ENCODE data around the gene NUP50. TPM values are rescaled to one million over a fixed set of nuclear protein-coding genes. Genes with fewer than 3 reads are reported as not detected.
"Not testable (repeated sequence)": the region's sequence is repeated elsewhere in the genome, so short reads cannot be mapped to it uniquely, and the experiment has no call there.

The NUP50 gene
- polyA plus RNA-seq, 1 donor, result 40.8 TPM

DNA sequence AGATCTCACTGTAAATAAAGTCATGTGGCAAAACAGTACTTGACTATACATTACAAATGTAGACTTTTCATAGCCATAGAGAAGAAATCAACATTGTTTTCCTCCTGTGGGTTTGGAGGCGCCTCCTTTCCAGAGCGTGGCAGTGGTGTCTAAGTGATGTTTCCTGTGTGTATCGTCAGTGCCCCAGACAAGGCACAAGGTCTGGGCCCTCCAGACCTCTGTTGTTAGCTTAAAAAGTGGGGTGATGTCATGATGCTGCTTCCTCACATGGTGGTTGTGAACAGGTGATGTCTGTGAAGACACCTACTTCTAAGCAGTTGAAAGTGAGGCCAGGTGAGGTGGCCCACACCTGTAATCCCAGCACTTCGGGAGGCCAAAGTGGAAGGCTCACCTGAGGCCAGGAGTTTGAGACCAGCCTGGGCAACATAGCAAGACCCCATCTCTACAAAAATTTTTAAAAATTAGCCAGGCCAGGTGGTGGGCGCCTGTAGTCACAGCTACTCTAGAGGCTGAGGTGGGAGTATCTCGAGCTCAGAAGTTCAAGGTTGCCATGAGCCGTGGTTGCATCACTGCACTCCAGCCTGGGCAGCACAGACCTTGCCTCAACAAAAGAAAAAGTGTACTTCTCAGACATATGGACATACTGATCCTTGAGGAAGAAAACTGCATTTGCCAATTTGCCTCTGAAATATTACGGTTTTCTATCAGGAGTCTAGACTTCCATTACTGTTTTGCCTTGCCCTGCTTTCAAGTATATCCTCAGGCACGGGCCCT lies 15.7 kb downstream of the NUP50 start:
- Histone ChIP-seq H3K4me3 (ENCODE audit: low read length) (no peak overlapping the region), H3K9me3 (ENCODE audit: control insufficient read depth, low read depth, low read length) (no peaks in the 10 kb centered on the region), H3K27ac (ENCODE audit: low read length) (no peak overlapping the region), H3K36me3 (ENCODE audit: control insufficient read depth, insufficient read depth, low read length) (peaks cover 63% of the 10 kb centered on the region), H3K27me3 (ENCODE audit: control insufficient read depth, insufficient read depth, low read length) (no peaks in the 10 kb centered on the region), H3K4me1 (ENCODE audit: control insufficient read depth, insufficient read depth, low read length) (no peaks in the 10 kb centered on the region)
- WGBS (ENCODE audit: insufficient coverage, low lambda C conversion rate), result 100% methylated on average over 1 of the region's 9 CpGs
- no peak for DNase-seq

DNA sequence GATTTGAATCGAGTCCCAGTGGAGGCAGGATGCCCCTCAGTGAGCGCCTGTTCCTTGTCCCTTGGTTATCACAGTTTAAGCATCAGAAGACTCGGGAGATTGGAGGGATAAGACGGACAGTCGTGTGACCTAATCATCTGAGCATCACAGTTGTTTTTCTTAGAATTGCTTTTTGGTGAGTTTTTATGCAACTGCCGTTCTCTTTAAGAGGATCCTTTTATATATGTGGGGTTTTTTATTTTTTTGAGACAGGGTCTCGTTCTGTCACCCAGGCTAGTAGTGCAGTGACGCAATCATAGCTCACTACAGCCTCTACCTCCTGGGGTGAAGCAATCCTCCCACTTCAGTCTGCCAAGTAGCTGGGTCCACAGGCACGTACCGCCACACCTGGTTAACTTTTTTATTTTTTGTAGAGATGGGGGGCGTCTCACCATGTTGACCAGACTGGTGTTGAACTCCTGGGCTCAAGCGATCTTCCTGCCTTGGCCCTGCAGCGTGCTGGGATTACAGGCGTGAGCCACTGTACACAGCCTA lies 16.5 kb downstream of the NUP50 start:
- Histone ChIP-seq H3K4me1 (ENCODE audit: control insufficient read depth, insufficient read depth, low read length) (no peaks in the 10 kb centered on the region), H3K36me3 (ENCODE audit: control insufficient read depth, insufficient read depth, low read length) (peaks cover 63% of the 10 kb centered on the region), H3K27ac (ENCODE audit: low read length) (no peak overlapping the region), H3K9me3 (ENCODE audit: control insufficient read depth, low read depth, low read length) (no peaks in the 10 kb centered on the region), H3K27me3 (ENCODE audit: control insufficient read depth, insufficient read depth, low read length) (no peaks in the 10 kb centered on the region), H3K4me3 (ENCODE audit: low read length) (no peak overlapping the region)
- 60% methylated on average over 1 of the region's 14 CpGs for WGBS (ENCODE audit: insufficient coverage, low lambda C conversion rate)
- DNase-seq, result no peak

DNA sequence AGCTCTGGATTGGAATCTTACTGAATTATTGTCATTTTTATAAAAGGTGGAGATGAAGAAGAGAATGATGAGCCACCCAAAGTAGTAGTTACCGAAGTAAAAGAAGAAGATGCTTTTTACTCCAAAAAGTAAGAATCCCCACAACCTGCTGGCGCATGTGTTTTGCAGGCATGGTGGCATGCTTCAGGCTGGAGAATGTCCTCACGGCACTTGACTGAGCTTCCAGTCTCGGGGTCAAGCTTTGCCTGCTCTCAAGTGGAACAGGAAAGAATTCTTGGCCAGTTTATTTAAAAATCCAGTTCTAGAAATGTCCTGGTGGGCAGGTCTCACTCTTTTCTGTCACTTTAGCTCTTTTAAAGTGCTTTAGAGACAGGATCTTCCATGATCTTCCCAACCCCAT lies 17.5 kb downstream of the NUP50 start:
- no peaks in the 10 kb centered on the region for H3K9me3 ChIP-seq (ENCODE audit: control insufficient read depth, low read depth, low read length)
- DNase-seq, result no peak
- no peak overlapping the region for H3K27ac ChIP-seq (ENCODE audit: low read length)
- H3K27me3 ChIP-seq (ENCODE audit: control insufficient read depth, insufficient read depth, low read length), result no peaks in the 10 kb centered on the region
- WGBS (ENCODE audit: insufficient coverage, low lambda C conversion rate), result no CpG with 5 or more reads among the region's 4 CpGs
- no peak overlapping the region for H3K4me3 ChIP-seq (ENCODE audit: low read length)
- H3K4me1 ChIP-seq (ENCODE audit: control insufficient read depth, insufficient read depth, low read length), result no peaks in the 10 kb centered on the region
- peaks cover 63% of the 10 kb centered on the region for H3K36me3 ChIP-seq (ENCODE audit: control insufficient read depth, insufficient read depth, low read length)

GRCh38 chr22:45181766-45182165 lies 18.0 kb downstream of the NUP50 start:
- H3K27ac ChIP-seq (ENCODE audit: low read length), result no peak overlapping the region
- no peaks in the 10 kb centered on the region for H3K9me3 ChIP-seq (ENCODE audit: control insufficient read depth, low read depth, low read length)
- DNase-seq, result no peak
- peaks cover 61% of the 10 kb centered on the region for H3K36me3 ChIP-seq (ENCODE audit: control insufficient read depth, insufficient read depth, low read length)
- WGBS (ENCODE audit: insufficient coverage, low lambda C conversion rate), result 100% methylated on average over 2 of the region's 2 CpGs
- H3K4me1 ChIP-seq (ENCODE audit: control insufficient read depth, insufficient read depth, low read length), result no peaks in the 10 kb centered on the region
- no peak overlapping the region for H3K4me3 ChIP-seq (ENCODE audit: low read length)
- no peaks in the 10 kb centered on the region for H3K27me3 ChIP-seq (ENCODE audit: control insufficient read depth, insufficient read depth, low read length)

GRCh38 chr22:45183974-45184373 lies 20.2 kb downstream of the NUP50 start:
- 100% methylated on average over 1 of the region's 13 CpGs for WGBS (ENCODE audit: insufficient coverage, low lambda C conversion rate)
- Histone ChIP-seq H3K27me3 (ENCODE audit: control insufficient read depth, insufficient read depth, low read length) (no peaks in the 10 kb centered on the region), H3K4me1 (ENCODE audit: control insufficient read depth, insufficient read depth, low read length) (no peaks in the 10 kb centered on the region), H3K9me3 (ENCODE audit: control insufficient read depth, low read depth, low read length) (no peaks in the 10 kb centered on the region), H3K4me3 (ENCODE audit: low read length) (no peak overlapping the region), H3K36me3 (ENCODE audit: control insufficient read depth, insufficient read depth, low read length) (peaks cover 61% of the 10 kb centered on the region), H3K27ac (ENCODE audit: low read length) (no peak overlapping the region)
- no peak for DNase-seq

- Histone ChIP-seq H3K4me1 (ENCODE audit: control insufficient read depth, insufficient read depth, low read length) (no peaks in the 10 kb centered on the region), H3K27ac (ENCODE audit: low read length) (no peak overlapping the region), H3K36me3 (ENCODE audit: control insufficient read depth, insufficient read depth, low read length) (peaks cover 45% of the 10 kb centered on the region), H3K9me3 (ENCODE audit: control insufficient read depth, low read depth, low read length) (no peaks in the 10 kb centered on the region), H3K4me3 (ENCODE audit: low read length) (no peak overlapping the region), H3K27me3 (ENCODE audit: control insufficient read depth, insufficient read depth, low read length) (no peaks in the 10 kb centered on the region)
- WGBS (ENCODE audit: insufficient coverage, low lambda C conversion rate), result 100% methylated on average over 1 of the region's 16 CpGs
- DNase-seq, result no peak
These were observed 22.2 kb downstream of the NUP50 start for GRCh38 chr22:45185718-45186514.

DNA sequence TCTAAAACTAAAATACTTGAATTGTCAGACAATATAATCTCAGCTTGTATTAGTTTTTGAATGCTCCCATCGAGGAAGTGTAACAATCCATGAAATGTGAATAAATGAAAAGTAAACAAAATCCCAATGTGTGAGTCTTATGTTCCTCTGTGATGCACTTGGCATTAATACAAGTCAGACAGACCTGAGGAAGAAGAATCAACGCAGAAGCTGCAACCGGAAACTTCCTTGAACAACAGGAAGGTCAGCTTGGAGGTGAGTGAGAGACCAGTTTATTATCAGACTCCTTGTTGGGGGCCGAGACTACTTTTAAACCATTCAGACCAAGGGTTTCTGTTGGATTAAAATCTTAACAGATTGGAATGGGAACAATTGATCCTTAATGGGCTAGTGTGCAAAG lies 24.2 kb downstream of the NUP50 start:
- no peak overlapping the region for H3K4me3 ChIP-seq (ENCODE audit: low read length)
- no peak for DNase-seq
- H3K36me3 ChIP-seq (ENCODE audit: control insufficient read depth, insufficient read depth, low read length), result peaks cover 34% of the 10 kb centered on the region
- no peaks in the 10 kb centered on the region for H3K9me3 ChIP-seq (ENCODE audit: control insufficient read depth, low read depth, low read length)
- no peak overlapping the region for H3K27ac ChIP-seq (ENCODE audit: low read length)
- no peaks in the 10 kb centered on the region for H3K27me3 ChIP-seq (ENCODE audit: control insufficient read depth, insufficient read depth, low read length)
- H3K4me1 ChIP-seq (ENCODE audit: control insufficient read depth, insufficient read depth, low read length), result no peaks in the 10 kb centered on the region
- no CpG with 5 or more reads among the region's 4 CpGs for WGBS (ENCODE audit: insufficient coverage, low lambda C conversion rate)

DNA sequence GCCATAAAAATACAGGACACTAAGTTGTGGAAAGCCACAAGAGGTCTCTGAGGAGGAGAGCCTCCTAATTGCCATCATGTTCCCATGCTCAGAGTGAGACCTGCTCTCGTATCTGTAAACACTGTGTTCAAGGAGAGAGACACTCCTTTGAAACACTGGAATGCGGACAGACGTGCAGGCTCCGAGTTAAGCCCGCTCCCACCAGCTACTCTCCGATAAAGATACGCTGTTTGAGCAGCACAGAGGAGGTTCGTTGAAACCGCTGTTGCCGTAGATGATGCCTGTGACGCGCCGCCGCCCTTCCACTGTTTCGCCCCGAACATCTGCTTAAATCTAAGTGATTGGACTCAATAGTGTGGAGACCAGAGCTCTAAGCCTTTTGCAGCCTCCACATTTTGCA lies 25.1 kb downstream of the NUP50 start:
- no peak overlapping the region for H3K4me3 ChIP-seq (ENCODE audit: low read length)
- no peak overlapping the region for H3K27ac ChIP-seq (ENCODE audit: low read length)
- no peaks in the 10 kb centered on the region for H3K4me1 ChIP-seq (ENCODE audit: control insufficient read depth, insufficient read depth, low read length)
- peaks cover 31% of the 10 kb centered on the region for H3K36me3 ChIP-seq (ENCODE audit: control insufficient read depth, insufficient read depth, low read length)
- H3K9me3 ChIP-seq (ENCODE audit: control insufficient read depth, low read depth, low read length), result no peaks in the 10 kb centered on the region
- no CpG with 5 or more reads among the region's 16 CpGs for WGBS (ENCODE audit: insufficient coverage, low lambda C conversion rate)
- no peak for DNase-seq
- H3K27me3 ChIP-seq (ENCODE audit: control insufficient read depth, insufficient read depth, low read length), result no peaks in the 10 kb centered on the region

- no peaks in the 10 kb centered on the region for H3K27me3 ChIP-seq (ENCODE audit: control insufficient read depth, insufficient read depth, low read length)
- H3K4me3 ChIP-seq (ENCODE audit: low read length), result no peak overlapping the region
- H3K4me1 ChIP-seq (ENCODE audit: control insufficient read depth, insufficient read depth, low read length), result no peaks in the 10 kb centered on the region
- DNase-seq, result no peak
- H3K9me3 ChIP-seq (ENCODE audit: control insufficient read depth, low read depth, low read length), result no peaks in the 10 kb centered on the region
- H3K36me3 ChIP-seq (ENCODE audit: control insufficient read depth, insufficient read depth, low read length), result peaks cover 27% of the 10 kb centered on the region
- no peak overlapping the region for H3K27ac ChIP-seq (ENCODE audit: low read length)
- no CpG with 5 or more reads among the region's 4 CpGs for WGBS (ENCODE audit: insufficient coverage, low lambda C conversion rate)
These were observed 26.6 kb downstream of the NUP50 start for GRCh38 chr22:45190202-45190872.

DNA sequence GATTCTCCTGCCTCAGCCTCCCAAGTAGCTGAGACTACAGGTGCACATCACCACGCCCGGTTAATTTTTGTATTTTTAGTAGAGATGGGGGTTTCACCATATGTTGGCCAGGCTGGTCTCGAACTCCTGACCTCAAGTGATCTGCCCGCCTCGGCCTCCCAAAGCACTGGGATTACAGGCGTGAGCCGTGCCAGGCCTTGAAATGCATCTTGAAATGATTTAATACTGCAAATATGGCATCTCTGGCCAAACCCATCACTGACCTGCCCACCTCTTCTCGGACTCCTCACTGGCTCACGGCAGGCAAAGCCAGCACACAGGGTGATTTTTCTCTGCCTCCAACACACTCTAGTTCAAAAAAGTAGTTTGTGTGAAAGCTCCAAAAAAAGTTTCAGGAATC lies 28.0 kb downstream of the NUP50 start:
- H3K4me3 ChIP-seq (ENCODE audit: low read length); H3K27me3 ChIP-seq (ENCODE audit: control insufficient read depth, insufficient read depth, low read length); H3K9me3 ChIP-seq (ENCODE audit: control insufficient read depth, low read depth, low read length); H3K27ac ChIP-seq (ENCODE audit: low read length); DNase-seq; H3K4me1 ChIP-seq (ENCODE audit: control insufficient read depth, insufficient read depth, low read length): not testable (repeated sequence)
- WGBS (ENCODE audit: insufficient coverage, low lambda C conversion rate), result no CpG with 5 or more reads among the region's 9 CpGs
- peaks cover 27% of the 10 kb centered on the region for H3K36me3 ChIP-seq (ENCODE audit: control insufficient read depth, insufficient read depth, low read length)

All from large intestine (tissue), 3 donors.